H9 (cell line): ENCODE results near the gene TMEM234. TPM values are rescaled to one million over a fixed set of nuclear protein-coding genes. Genes with fewer than 3 reads are reported as not detected.
A peak's percentile ranks its signal among the peaks of the same experiment; 100 is the strongest.

Experiments
- DNase-seq: peaks from one replicate; pipeline ENCODE4 v3.0.0-alpha.2; 2017
- H2AFZ ChIP-seq: one replicate; pipeline ENCODE4 v1.6.1; 2013; ENCODE audit warnings: mild to moderate bottlenecking, low read length, control low read depth, moderate library complexity
- H2AK5ac ChIP-seq: 2 replicates; pipeline ENCODE4 v1.6.1; 2013; ENCODE audit warnings: low read length, control low read depth, mixed read lengths; ENCODE audit not compliant: insufficient read length
- H2BK120ac ChIP-seq: one replicate; pipeline ENCODE4 v1.6.1; 2013; ENCODE audit warnings: low read depth, mild to moderate bottlenecking, low read length, control low read depth, inconsistent platforms; ENCODE audit not compliant: poor library complexity, severe bottlenecking
- H2BK12ac ChIP-seq: 2 replicates; pipeline ENCODE4 v1.6.1; 2013; ENCODE audit warnings: low read length, control low read depth, mixed read lengths, low read depth; ENCODE audit not compliant: insufficient read length
- H2BK15ac ChIP-seq: 2 replicates; pipeline ENCODE4 v1.6.1; 2013; ENCODE audit warnings: low read depth, low read length, control low read depth
- H2BK20ac ChIP-seq: one replicate; pipeline ENCODE4 v1.6.1; 2013; ENCODE audit warnings: low read depth, mild to moderate bottlenecking, low read length, control low read depth, inconsistent platforms; ENCODE audit not compliant: poor library complexity, severe bottlenecking
- H2BK5ac ChIP-seq: 2 replicates; pipeline ENCODE4 v1.6.1; 2013; ENCODE audit warnings: low read length, control low read depth, mixed read lengths; ENCODE audit not compliant: insufficient read length
- H3K14ac ChIP-seq: 2 replicates; pipeline ENCODE4 v1.6.1; 2013; ENCODE audit warnings: low read length, control low read depth; ENCODE audit not compliant: insufficient read depth
- H3K18ac ChIP-seq: 2 replicates; pipeline ENCODE4 v1.6.1; 2013; ENCODE audit warnings: low read depth, mild to moderate bottlenecking, mixed read lengths, low read length, control low read depth; ENCODE audit not compliant: insufficient read length
- H3K23ac ChIP-seq: 2 replicates; pipeline ENCODE4 v1.6.1; 2013; ENCODE audit warnings: low read length, control low read depth, mixed read lengths, low read depth; ENCODE audit not compliant: insufficient read length
- H3K23me2 ChIP-seq: 2 replicates; pipeline ENCODE4 v1.6.1; 2013; ENCODE audit warnings: low read depth, mild to moderate bottlenecking, mixed read lengths, low read length, control low read depth; ENCODE audit not compliant: insufficient read length, poor library complexity, severe bottlenecking
- H3K27ac ChIP-seq: 2 replicates; pipeline ENCODE4 v1.5.1; 2013; ENCODE audit warnings: low read length, control low read depth, mixed read lengths, low read depth; ENCODE audit not compliant: insufficient read length
- H3K27me3 ChIP-seq: 2 replicates; pipeline ENCODE4 v1.6.1; 2013; ENCODE audit warnings: low read length, control low read depth, inconsistent platforms; ENCODE audit not compliant: insufficient read depth
- H3K4ac ChIP-seq: 2 replicates; pipeline ENCODE4 v1.6.1; 2013; ENCODE audit warnings: low read depth, mild to moderate bottlenecking, control low read depth, inconsistent platforms, low read length, moderate library complexity
- H3K4me1 ChIP-seq: 2 replicates; pipeline ENCODE4 v1.6.1; 2013; ENCODE audit warnings: low read length, control low read depth, inconsistent platforms; ENCODE audit not compliant: insufficient read depth
- H3K4me2 ChIP-seq: 2 replicates; pipeline ENCODE4 v1.6.1; 2013; ENCODE audit warnings: low read length, control low read depth, mixed read lengths; ENCODE audit not compliant: insufficient read length, insufficient read depth
- H3K56ac ChIP-seq: 2 replicates; pipeline ENCODE4 v1.6.1; 2013; ENCODE audit warnings: low read depth, mild to moderate bottlenecking, mixed read lengths, low read length, control low read depth; ENCODE audit not compliant: insufficient read length
- H3K79me1 ChIP-seq: 2 replicates; pipeline ENCODE4 v1.6.1; 2013; ENCODE audit warnings: low read depth, mild to moderate bottlenecking, moderate library complexity, low read length, control low read depth, inconsistent platforms; ENCODE audit not compliant: insufficient read depth, poor library complexity, severe bottlenecking
- H3K79me2 ChIP-seq: 2 replicates; pipeline ENCODE4 v1.6.1; 2013; ENCODE audit warnings: low read length, control low read depth, inconsistent platforms; ENCODE audit not compliant: insufficient read depth
- H3K9ac ChIP-seq: 2 replicates; pipeline ENCODE4 v1.6.1; 2013; ENCODE audit warnings: low read length, control low read depth, mixed read lengths; ENCODE audit not compliant: insufficient read length; ENCODE audit errors: extremely low read depth
- H3K9me3 ChIP-seq: one replicate; pipeline ENCODE4 v1.6.1; 2013; ENCODE audit warnings: low read depth, low read length, inconsistent platforms; ENCODE audit not compliant: control insufficient read depth
- H3T11ph ChIP-seq: one replicate; pipeline ENCODE4 v1.6.1; 2013; ENCODE audit warnings: mild to moderate bottlenecking, low read length, control low read depth, inconsistent platforms
- H4K20me1 ChIP-seq: one replicate; pipeline ENCODE4 v1.6.1; 2013; ENCODE audit not compliant: control insufficient read depth, insufficient read length, insufficient read depth
- H4K5ac ChIP-seq: 2 replicates; pipeline ENCODE4 v1.6.1; 2013; ENCODE audit warnings: low read depth, mild to moderate bottlenecking, mixed read lengths, low read length, control low read depth; ENCODE audit not compliant: insufficient read length
- H4K8ac ChIP-seq: replicated peaks from 2 replicates; pipeline ENCODE4 v1.6.1; 2013; ENCODE audit warnings: low read length, control low read depth, mixed read lengths, low read depth; ENCODE audit not compliant: insufficient read length
- H4K91ac ChIP-seq: 2 replicates; pipeline ENCODE4 v1.6.1; 2013; ENCODE audit warnings: low read depth, mild to moderate bottlenecking, moderate library complexity, mixed read lengths, low read length, control low read depth; ENCODE audit not compliant: insufficient read length
- H3K27ac Mint-ChIP-seq, 3 experiments: 2 replicates in 2 of 3; 3 replicates in 1 of 3; pipeline ENCODE4 v1.8.0; 2020 to 2021; ENCODE audit warnings: mixed read lengths in 3 of 3, mild to moderate bottlenecking in 1 of 3, moderate library complexity in 1 of 3
- H3K27me3 Mint-ChIP-seq: 2 replicates; pipeline ENCODE4 v1.8.0; 2021; ENCODE audit warnings: low read depth, mild to moderate bottlenecking, moderate library complexity, mixed read lengths
- H3K36me3 Mint-ChIP-seq, 3 experiments: 2 replicates in 2 of 3; 3 replicates in 1 of 3; pipeline ENCODE4 v1.8.0; 2020 to 2021; ENCODE audit warnings: low read depth in 3 of 3, mixed read lengths in 3 of 3; ENCODE audit not compliant: insufficient read depth in 1 of 3
- H3K4me1 Mint-ChIP-seq, 2 experiments: 2 replicates each; pipeline ENCODE4 v1.8.0; 2020; ENCODE audit warnings: mixed read lengths in 2 of 2
- H3K4me3 Mint-ChIP-seq, 2 experiments: 2 replicates in 1 of 2; 3 replicates in 1 of 2; pipeline ENCODE4 v1.8.0; 2020 to 2021; ENCODE audit warnings: mild to moderate bottlenecking in 2 of 2, mixed read lengths in 2 of 2, moderate library complexity in 1 of 2
- H3K9me3 Mint-ChIP-seq, 2 experiments: 2 replicates in 1 of 2; 3 replicates in 1 of 2; pipeline ENCODE4 v1.8.0; 2020; ENCODE audit warnings: mild to moderate bottlenecking in 2 of 2, mixed read lengths in 2 of 2, moderate library complexity in 1 of 2
- CTCF ChIP-seq: fragments of 200-600 bp; sonication (generic); conservative IDR thresholded peaks from 3 replicates; pipeline ENCODE4 v1.8.0; 2021; ENCODE audit warnings: antibody characterized with exemption, mild to moderate bottlenecking
- WGBS: extraction: QIAGEN DNeasy Blood & Tissue Kit; methylation state at CpG from one replicate; pipeline ENCODE4 v1.1.7; 2013; ENCODE audit warnings: missing lambda C conversion rate, low lambda C conversion rate, mixed read lengths; ENCODE audit not compliant: insufficient read length; ENCODE audit errors: extremely low coverage; 5-methylcytosine and 5-hydroxymethylcytosine counted together
- total RNA-seq: library from RNA; stranded (reverse); gene quantifications from 2 replicates; pipeline ENCODE4 v1.2.1, GENCODE V29; 2021

The TMEM234 gene
- total RNA-seq, 1 experiment from 2014 or later = 19.7 TPM

- no peak overlapping the region; the same call in 1 of the 2 replicates for H3K14ac ChIP-seq
- H3K23me2 ChIP-seq = peaks cover 3% of the 10 kb centered on the region
- H3K4me3 Mint-ChIP-seq = peak overlapping the region in 1 of 2 experiments; percentile 81; a peak in 4 of 5 replicates
- WGBS = no CpG with 5 or more reads among the region's 6 CpGs
- no peak overlapping the region for H3K18ac ChIP-seq
- H3K56ac ChIP-seq = no peak overlapping the region
- H3K4me2 ChIP-seq = peak overlapping the region; percentile 56
- no peak overlapping the region for H2BK12ac ChIP-seq
- H3K27ac ChIP-seq = no peak overlapping the region
- H3K9me3 Mint-ChIP-seq = no peaks in the 10 kb centered on the region
- no peak overlapping the region for H2AFZ ChIP-seq
- no peaks in the 10 kb centered on the region for H3K79me2 ChIP-seq
- H3K27me3 Mint-ChIP-seq = peaks cover 10% of the 10 kb centered on the region
- no peak overlapping the region; a peak in 1 of 7 replicates for H3K27ac Mint-ChIP-seq
- H3K4me1 Mint-ChIP-seq = peaks cover 38 to 39% of the 10 kb centered on the region in 2 experiments
- H3K4ac ChIP-seq = no peak overlapping the region
- no peak overlapping the region for H2BK5ac ChIP-seq
- H2AK5ac ChIP-seq = no peak overlapping the region
- H3K9me3 ChIP-seq = no peaks in the 10 kb centered on the region
- H2BK20ac ChIP-seq = no peak overlapping the region
- H3T11ph ChIP-seq = no peak overlapping the region
- no peak overlapping the region for H2BK15ac ChIP-seq
- no peaks in the 10 kb centered on the region for H3K79me1 ChIP-seq
- peak; percentile 44 for DNase-seq
- TF ChIP-seq CTCF = no peak
- no peaks in the 10 kb centered on the region; the same call in 1 of the 2 replicates for H3K4me1 ChIP-seq
- H3K27me3 ChIP-seq = no peaks in the 10 kb centered on the region; the same call in 1 of the 2 replicates
- H2BK120ac ChIP-seq = no peak overlapping the region
- no peak overlapping the region for H3K23ac ChIP-seq
- peaks cover 16 to 38% (median 32%) of the 10 kb centered on the region in 3 experiments; a peak in 6 of 7 replicates for H3K36me3 Mint-ChIP-seq
- H4K5ac ChIP-seq = no peak overlapping the region
- no peaks in the 10 kb centered on the region for H4K20me1 ChIP-seq
- H4K91ac ChIP-seq = no peak overlapping the region
- H4K8ac ChIP-seq = no peak overlapping the region
- H3K9ac ChIP-seq = no peak overlapping the region
Measured at GRCh38 chr1:32199717-32200072, 22.5 kb downstream of the TMEM234 start.
